ENCODE data around the gene FHOD3. TPM values are rescaled to one million over a fixed set of nuclear protein-coding genes. Genes with fewer than 3 reads are reported as not detected.

Gene FHOD3
- total and polyA plus RNA-seq, 9 of the 15 experiments (the other 6 are each of a cell fraction or from before 2014, with no cell fraction given): 0.11 TPM; not detected in 8

DNA sequence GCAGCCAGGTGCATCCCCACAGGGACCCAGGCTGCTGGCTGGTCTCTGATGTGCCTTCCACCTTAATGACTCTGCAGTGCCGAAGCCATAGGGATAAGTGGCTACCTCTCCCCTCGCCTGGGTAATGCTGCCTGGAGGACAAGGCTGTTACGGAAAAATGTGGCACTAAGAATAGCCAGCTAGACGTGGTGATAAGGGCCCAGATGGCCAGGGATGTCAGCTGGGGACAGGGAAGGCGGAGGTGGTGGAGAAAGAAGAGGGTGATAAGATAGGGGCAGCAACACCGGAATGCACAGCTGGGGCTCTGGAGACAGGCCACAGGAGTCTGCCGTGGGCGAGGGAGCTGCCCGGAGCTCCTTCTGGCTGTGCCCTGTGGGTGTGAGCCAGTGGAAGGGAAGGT lies 170.6 kb downstream of the FHOD3 start (continued):
- TF ChIP-seq CHAMP1 (IDR thresholded peaks at IDR 0.05): no peak
- TF ChIP-seq ZNF23 (CRISPR knock-in tag; IDR thresholded peaks at IDR 0.05): no peak
- TF ChIP-seq DMBX1 (CRISPR knock-in tag; IDR thresholded peaks at IDR 0.05; ENCODE audit: borderline replicate concordance): 0 out of 2 replicates have a peak, but pooled peaks have one; percentile 33
- no peak for TF ChIP-seq RCOR1 (IDR thresholded peaks at IDR 0.05; ENCODE audit: borderline replicate concordance in 1 of 2, low read depth in 2 of 2, low read length in 2 of 2)
- peak; percentile 52 for TF ChIP-seq TCF3 (CRISPR knock-in tag; IDR thresholded peaks at IDR 0.05)
- no peak for TF ChIP-seq RBM17 (IDR thresholded peaks at IDR 0.05; ENCODE audit: borderline replicate concordance, low read depth, low read length)
- no peak for TF ChIP-seq NONO (IDR thresholded peaks at IDR 0.05; ENCODE audit: low read depth in 2 of 2, low read length in 1 of 2)
- no peak for TF ChIP-seq PRMT5 (CRISPR knock-in tag; IDR thresholded peaks at IDR 0.05)
- TF ChIP-seq MCM2 (IDR thresholded peaks at IDR 0.05; ENCODE audit: low read depth): no peak
- no peak for TF ChIP-seq FOXM1 (IDR thresholded peaks at IDR 0.05; ENCODE audit: low read depth)
- TF ChIP-seq FOXM1 (CRISPR knock-in tag; IDR thresholded peaks at IDR 0.05; ENCODE audit: low read depth): no peak

Data from K562 (cell line).